ENCODE measurements around the gene KIF20B. TPM values are rescaled to one million over a fixed set of nuclear protein-coding genes. Genes with fewer than 3 reads are reported as not detected.

Gene KIF20B
- total and polyA plus RNA-seq, 2 of the 8 experiments (the other 6 are each of a cell fraction or from before 2014, with no cell fraction given) = 4.5 to 72.0 TPM

GRCh38 chr10:89695307-89695706 is 6.1 kb upstream of the KIF20B start:
- Histone ChIP-seq H3K23ac (ENCODE audit: insufficient read length) (no peak overlapping the region), H3K79me1 (ENCODE audit: low read depth, low read length) (no peaks in the 10 kb centered on the region), H4K5ac (ENCODE audit: insufficient read length, low read depth, low read length) (no peak overlapping the region), H4K91ac (replicated peaks; ENCODE audit: insufficient read length, low read length) (no peak overlapping the region), H2BK20ac (ENCODE audit: low read length) (no peak overlapping the region), H2BK15ac (ENCODE audit: low read length) (no peak overlapping the region), H2BK120ac (replicated peaks; ENCODE audit: low read depth, low read length) (no peak overlapping the region), H3K27me3 (replicated peaks in 1 of 4; ENCODE audit: control insufficient read depth in 3 of 4, extremely low read depth in 1 of 4, insufficient read depth in 3 of 4, low read length in 3 of 4) (no peaks in the 10 kb centered on the region), H3K27ac (ENCODE audit: low read depth, low read length) (no peak overlapping the region), H3K9ac (replicated peaks in 1 of 4; ENCODE audit: extremely low read depth in 1 of 4, low read depth in 3 of 4, low read length in 3 of 4) (no peak overlapping the region), H3K4ac (replicated peaks; ENCODE audit: insufficient read length, low read depth, low read length) (no peak overlapping the region), H3K9me3 (ENCODE audit: insufficient read depth in 2 of 2, low read depth in 1 of 2, low read length in 1 of 2) (no peaks in the 10 kb centered on the region), H3K14ac (ENCODE audit: insufficient read length) (no peak overlapping the region), H2BK12ac (ENCODE audit: low read depth, low read length) (no peak overlapping the region), H3K56ac (replicated peaks; ENCODE audit: insufficient read length, low read depth, low read length) (no peak overlapping the region), H3K36me3 (ENCODE audit: control insufficient read depth in 2 of 4, insufficient read depth in 4 of 4, low read length in 3 of 4) (no peaks in the 10 kb centered on the region), H4K8ac (ENCODE audit: extremely low read depth, insufficient read depth, low read length) (no peak overlapping the region), H2BK5ac (ENCODE audit: low read depth, low read length) (no peak overlapping the region), H3K4me3 (ENCODE audit: extremely low read depth in 1 of 4, insufficient read depth in 2 of 4, low read depth in 3 of 4, low read length in 4 of 4) (no peak overlapping the region; a peak in 1 of 8 replicates), H3K23me2 (ENCODE audit: low read depth, low read length) (no peaks in the 10 kb centered on the region), H3K4me2 (ENCODE audit: insufficient read depth in 1 of 2, low read depth in 2 of 2, low read length in 2 of 2) (peak overlapping the region; percentile 2 to 36; a peak in 3 of 4 replicates), H3K18ac (ENCODE audit: extremely low read depth, low read length) (no peak overlapping the region), H2AFZ (ENCODE audit: low read length) (no peak overlapping the region), H2AK5ac (ENCODE audit: low read depth, low read length) (no peak overlapping the region), H4K20me1 (replicated peaks in 1 of 2; ENCODE audit: control insufficient read depth in 1 of 2, insufficient read depth in 2 of 2, low read length in 2 of 2) (no peaks in the 10 kb centered on the region), H3K4me1 (replicated peaks in 1 of 4; ENCODE audit: control insufficient read depth in 3 of 4, insufficient read depth in 4 of 4, low read length in 3 of 4) (peaks cover 0 to 3% (median 1%) of the 10 kb centered on the region in 4 experiments; a peak in 2 of 7 replicates), H3K79me2 (ENCODE audit: control insufficient read depth in 1 of 2, insufficient read depth in 2 of 2, low read length in 2 of 2) (no peaks in the 10 kb centered on the region)
- ChIA-PET POLR2A (ENCODE audit: partially characterized antibody) (interaction anchor here (1.5 kb wide), 1 partner anchor 44 kb away, joined by 4 read pairs; no protein-coding TSS in a partner anchor), CTCF (ENCODE audit: partially characterized antibody) (interaction anchor here (1.1 kb wide), 1 partner anchor 11 kb away, joined by 3 read pairs; no protein-coding TSS in a partner anchor)
- FAIRE-seq (peak; percentile 50), DNase-seq (ENCODE audit: low read depth in 1 of 2, low spot score in 2 of 2) (no peak)
- WGBS, 2 experiments (ENCODE audit: extremely low coverage in 1 of 2, insufficient coverage in 1 of 2, insufficient read length in 1 of 2, insufficient replicate concordance in 2 of 2, low coverage in 1 of 2, low lambda C conversion rate in 2 of 2, missing lambda C conversion rate in 1 of 2) = 88% methylated on average over 3 of the region's 3 CpGs; no CpG with 5 or more reads in 1 of the 2 experiments
- TF ChIP-seq TEAD4 (IDR thresholded peaks at IDR 0.05; ENCODE audit: low read depth, low read length) (0 out of 2 replicates have a peak, but pooled peaks have one; percentile 24), ZNF274 (IDR thresholded peaks at IDR 0.05; ENCODE audit: borderline replicate concordance, extremely low read depth, low read length) (no peak), CTCF (IDR thresholded peaks at IDR 0.05; ENCODE audit: control extremely low read depth in 1 of 3, insufficient read depth in 1 of 3, low read depth in 1 of 3, low read length in 3 of 3) (no peak), MAFK (IDR thresholded peaks at IDR 0.05; ENCODE audit: low read depth, low read length) (no peak), SP1 (IDR thresholded peaks at IDR 0.05; ENCODE audit: low read depth, low read length) (peak; percentile 48; the same call in 1 of the 2 replicates)
- TF ChIP-seq, protein P1, sequence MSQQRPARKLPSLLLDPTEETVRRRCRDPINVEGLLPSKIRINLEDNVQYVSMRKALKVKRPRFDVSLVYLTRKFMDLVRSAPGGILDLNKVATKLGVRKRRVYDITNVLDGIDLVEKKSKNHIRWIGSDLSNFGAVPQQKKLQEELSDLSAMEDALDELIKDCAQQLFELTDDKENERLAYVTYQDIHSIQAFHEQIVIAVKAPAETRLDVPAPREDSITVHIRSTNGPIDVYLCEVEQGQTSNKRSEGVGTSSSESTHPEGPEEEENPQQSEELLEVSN (IDR thresholded peaks at IDR 0.05) = no peak
